Smooth muscle cell (in vitro differentiated cells): ENCODE data around the gene PLGRKT. TPM values are rescaled to one million over a fixed set of nuclear protein-coding genes. Genes with fewer than 3 reads are reported as not detected.

ENCODE experiments used
- DNase-seq: peaks from one replicate; lab custom pipeline; 2025; ENCODE audit not compliant: unreplicated experiment; lab: John Stamatoyannopoulos, UW
- H2AFZ ChIP-seq: fragments of 200-600 bp; sonication (generic); 2 replicates; pipeline ENCODE4 v1.6.0; 2016; ENCODE audit warnings: antibody characterized with exemption, low read depth, mild to moderate bottlenecking
- H3F3A ChIP-seq: fragments of 200-600 bp; sonication (generic); 2 replicates; pipeline ENCODE4 v1.6.0; 2017; ENCODE audit warnings: antibody characterized with exemption, low read depth
- H3K27ac ChIP-seq: fragments of 200-600 bp; sonication (generic); 2 replicates; pipeline ENCODE4 v1.5.1; 2016; ENCODE audit warnings: low read depth, mild to moderate bottlenecking
- H3K27me3 ChIP-seq: fragments of 200-600 bp; sonication (generic); 2 replicates; pipeline ENCODE4 v1.6.1; 2016; ENCODE audit warnings: low read depth, mild to moderate bottlenecking
- H3K36me3 ChIP-seq: fragments of 200-600 bp; sonication (generic); 2 replicates; pipeline ENCODE4 v1.5.1; 2016; ENCODE audit warnings: low read depth
- H3K4me1 ChIP-seq: fragments of 200-600 bp; sonication (generic); 2 replicates; pipeline ENCODE4 v1.5.1; 2016; ENCODE audit warnings: low read depth
- H3K4me2 ChIP-seq: fragments of 200-600 bp; sonication (generic); 2 replicates; pipeline ENCODE4 v1.6.0; 2016; ENCODE audit warnings: mild to moderate bottlenecking
- H3K4me3 ChIP-seq: fragments of 200-600 bp; sonication (generic); 2 replicates; pipeline ENCODE4 v1.5.1; 2016; ENCODE audit warnings: mild to moderate bottlenecking
- H3K79me2 ChIP-seq: fragments of 200-600 bp; sonication (generic); 2 replicates; pipeline ENCODE4 v1.6.0; 2016; ENCODE audit warnings: low read depth, mild to moderate bottlenecking
- H3K9ac ChIP-seq: fragments of 200-600 bp; sonication (generic); 2 replicates; pipeline ENCODE4 v1.6.0; 2016; ENCODE audit warnings: low read depth
- H3K9me3 ChIP-seq: fragments of 200-600 bp; sonication (generic); replicated peaks from 2 replicates; pipeline ENCODE4 v1.5.1; 2016; ENCODE audit warnings: low read depth
- H4K20me1 ChIP-seq: fragments of 200-600 bp; sonication (generic); 2 replicates; pipeline ENCODE4 v1.6.0; 2016; ENCODE audit warnings: low read depth
- WGBS: methylation state at CpG from one replicate; pipeline ENCODE4 v1.1.7; 2016; ENCODE audit warnings: low lambda C conversion rate; 5-methylcytosine and 5-hydroxymethylcytosine counted together
- polyA plus RNA-seq: library from polyadenylated mRNA; unstranded; fragments of >200 nt; fragmentation: Nextera tagmentation; extraction: Ambion mirVana; gene quantifications from 2 replicates; pipeline ENCODE4 v1.2.1, GENCODE V29; 2016
- total RNA-seq: library from RNA; depleted of rRNA; stranded (reverse); fragments of >200 nt; gene quantifications from 2 replicates; pipeline ENCODE4 v1.2.3, GENCODE V29; 2014
- TF ChIP-seq, protein P1 (sequence below): fragments of 200-600 bp; sonication (generic); IDR thresholded peaks from 2 replicates; pipeline ENCODE4 v1.5.1; 2017; ENCODE audit warnings: borderline replicate concordance, mild to moderate bottlenecking, antibody characterized with exemption; ENCODE audit not compliant: insufficient read depth, poor library complexity, severe bottlenecking

The PLGRKT gene
- total and polyA plus RNA-seq, 2 experiments from 2014 or later: 39.8 to 40.1 TPM

DNA sequence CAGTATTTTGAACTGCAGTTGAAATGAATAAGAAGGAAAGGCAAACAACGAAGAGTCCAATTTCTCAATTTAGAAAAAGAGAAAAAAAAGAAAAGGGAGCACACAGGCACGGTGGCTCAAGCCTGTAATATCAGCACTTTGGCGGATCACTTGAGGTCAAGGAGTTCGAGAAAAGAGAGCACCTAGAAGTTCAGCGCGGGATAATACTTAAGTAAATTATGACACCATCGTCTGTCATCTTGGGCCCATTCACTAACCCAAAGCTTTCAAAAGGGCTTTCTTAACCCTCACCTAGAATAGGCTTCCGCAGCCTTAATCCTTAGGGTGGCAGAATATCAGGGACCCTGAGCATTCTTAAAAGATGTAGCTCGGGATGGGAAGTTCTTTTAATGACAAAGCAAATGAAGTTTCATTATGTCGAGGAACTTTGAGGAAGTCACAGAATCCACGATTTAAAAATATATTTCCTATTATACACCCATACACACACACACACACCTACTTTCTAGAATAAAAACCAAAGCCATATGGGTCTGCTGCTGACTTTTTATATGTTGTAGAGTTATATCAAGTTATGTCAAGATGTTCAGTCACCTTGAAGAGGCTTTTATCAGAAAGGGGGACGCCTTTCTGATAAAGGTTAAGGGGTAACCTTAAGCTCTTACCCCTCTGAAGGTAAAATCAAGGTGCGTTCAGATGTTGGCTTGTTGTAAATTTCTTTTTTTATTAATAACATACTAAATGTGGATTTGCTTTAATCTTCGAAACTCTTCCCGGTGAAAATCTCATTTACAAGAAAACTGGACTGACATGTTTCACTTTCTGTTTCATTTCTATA is 12.0 kb upstream of the PLGRKT start:
- peak overlapping the region; percentile 67 for H3K4me3 ChIP-seq
- 85% methylated on average over 15 of the region's 15 CpGs for WGBS
- H3K4me1 ChIP-seq: peaks cover 4% of the 10 kb centered on the region
- no peaks in the 10 kb centered on the region for H3K79me2 ChIP-seq
- H2AFZ ChIP-seq: peak overlapping the region; percentile 93
- H3F3A ChIP-seq: no peaks in the 10 kb centered on the region
- no peak for DNase-seq
- H3K9me3 ChIP-seq: no peaks in the 10 kb centered on the region
- no peaks in the 10 kb centered on the region for H4K20me1 ChIP-seq
- TF ChIP-seq, protein P1, sequence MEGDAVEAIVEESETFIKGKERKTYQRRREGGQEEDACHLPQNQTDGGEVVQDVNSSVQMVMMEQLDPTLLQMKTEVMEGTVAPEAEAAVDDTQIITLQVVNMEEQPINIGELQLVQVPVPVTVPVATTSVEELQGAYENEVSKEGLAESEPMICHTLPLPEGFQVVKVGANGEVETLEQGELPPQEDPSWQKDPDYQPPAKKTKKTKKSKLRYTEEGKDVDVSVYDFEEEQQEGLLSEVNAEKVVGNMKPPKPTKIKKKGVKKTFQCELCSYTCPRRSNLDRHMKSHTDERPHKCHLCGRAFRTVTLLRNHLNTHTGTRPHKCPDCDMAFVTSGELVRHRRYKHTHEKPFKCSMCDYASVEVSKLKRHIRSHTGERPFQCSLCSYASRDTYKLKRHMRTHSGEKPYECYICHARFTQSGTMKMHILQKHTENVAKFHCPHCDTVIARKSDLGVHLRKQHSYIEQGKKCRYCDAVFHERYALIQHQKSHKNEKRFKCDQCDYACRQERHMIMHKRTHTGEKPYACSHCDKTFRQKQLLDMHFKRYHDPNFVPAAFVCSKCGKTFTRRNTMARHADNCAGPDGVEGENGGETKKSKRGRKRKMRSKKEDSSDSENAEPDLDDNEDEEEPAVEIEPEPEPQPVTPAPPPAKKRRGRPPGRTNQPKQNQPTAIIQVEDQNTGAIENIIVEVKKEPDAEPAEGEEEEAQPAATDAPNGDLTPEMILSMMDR: no peak
- H3K9ac ChIP-seq: peak overlapping the region; percentile 66
- peak overlapping the region; percentile 94 for H3K4me2 ChIP-seq
- H3K36me3 ChIP-seq: no peaks in the 10 kb centered on the region
- no peaks in the 10 kb centered on the region for H3K27me3 ChIP-seq
- H3K27ac ChIP-seq: no peak overlapping the region

DNA sequence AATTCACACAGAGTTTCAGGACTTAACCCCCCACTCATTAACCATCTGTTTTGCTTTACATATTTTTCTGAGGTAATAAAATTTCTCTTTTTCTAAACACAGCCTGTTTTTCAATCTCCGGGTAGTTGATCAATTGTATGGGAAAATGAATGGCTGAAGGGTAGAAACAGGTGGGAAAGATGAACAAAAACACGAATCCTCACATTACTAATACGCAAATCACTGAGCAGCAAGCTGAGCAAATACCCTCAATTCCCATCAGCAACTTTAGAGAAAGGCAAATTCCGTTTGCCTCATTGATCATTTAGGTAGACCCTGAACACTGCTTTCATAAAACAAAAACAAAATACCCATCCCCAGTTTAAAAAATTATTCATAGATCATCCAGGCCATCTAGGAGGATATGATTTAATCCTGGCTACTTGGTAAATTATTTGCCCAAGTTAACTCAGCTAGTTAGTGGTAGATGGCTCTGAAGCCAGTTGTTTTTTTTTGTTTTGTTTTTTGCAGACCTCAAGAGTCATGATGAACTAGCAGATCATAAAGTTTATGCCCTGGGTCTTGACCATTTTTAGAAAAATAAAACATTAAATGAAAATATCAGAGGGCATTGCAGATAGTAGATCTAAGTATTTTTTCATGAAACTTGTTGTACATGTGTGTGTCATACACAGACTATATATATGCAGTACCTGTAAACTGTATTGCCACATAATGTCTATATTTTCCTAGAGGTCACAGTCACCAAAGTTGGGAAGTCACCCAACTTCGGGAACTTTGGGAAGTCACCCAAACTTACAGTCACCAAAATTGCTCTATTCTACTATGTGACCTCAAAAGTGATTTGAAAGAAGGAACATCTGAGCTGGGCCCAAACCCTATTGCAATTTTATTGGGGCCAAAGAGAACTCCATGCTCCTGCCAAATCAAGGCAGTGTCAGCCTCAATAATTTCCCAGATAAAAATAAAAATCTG is 11.0 kb upstream of the PLGRKT start:
- no peak for DNase-seq
- Histone ChIP-seq H3K36me3 (no peaks in the 10 kb centered on the region), H3K9me3 (no peaks in the 10 kb centered on the region), H3F3A (no peaks in the 10 kb centered on the region), H3K4me3 (no peak overlapping the region), H4K20me1 (no peaks in the 10 kb centered on the region), H2AFZ (no peak overlapping the region), H3K79me2 (no peaks in the 10 kb centered on the region), H3K4me1 (peaks cover 4% of the 10 kb centered on the region), H3K27ac (no peak overlapping the region), H3K4me2 (no peak overlapping the region), H3K9ac (no peak overlapping the region), H3K27me3 (no peaks in the 10 kb centered on the region)
- TF ChIP-seq, protein P1: no peak
- WGBS: 94% methylated on average over 5 of the region's 5 CpGs

DNA sequence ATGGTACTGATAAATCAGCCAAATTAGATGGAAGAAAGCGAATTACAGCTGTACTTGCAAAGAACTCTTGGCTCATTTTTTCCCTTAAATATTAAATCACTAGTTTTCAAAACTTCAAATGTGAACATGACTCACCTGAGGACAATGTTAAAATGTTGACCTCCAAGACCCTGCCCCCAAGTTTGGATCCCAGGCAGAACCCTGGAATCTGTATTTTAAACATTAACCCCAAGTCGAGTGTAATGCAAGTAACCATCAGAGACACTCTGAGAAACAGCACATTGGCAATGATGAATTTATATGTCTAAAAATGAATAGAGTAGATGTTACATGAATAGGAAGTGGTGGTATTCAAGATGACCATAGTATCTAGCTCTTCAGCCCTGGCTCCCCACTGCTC is 10.3 kb upstream of the PLGRKT start:
- no peaks in the 10 kb centered on the region for H3K79me2 ChIP-seq
- 94% methylated on average over 2 of the region's 2 CpGs for WGBS
- no peaks in the 10 kb centered on the region for H3K27me3 ChIP-seq
- no peaks in the 10 kb centered on the region for H3K36me3 ChIP-seq
- no peak overlapping the region for H3K4me2 ChIP-seq
- no peak overlapping the region for H3K9ac ChIP-seq
- H3F3A ChIP-seq: no peaks in the 10 kb centered on the region
- no peaks in the 10 kb centered on the region for H3K9me3 ChIP-seq
- no peak overlapping the region for H3K4me3 ChIP-seq
- TF ChIP-seq, protein P1: no peak
- H2AFZ ChIP-seq: no peak overlapping the region
- no peak for DNase-seq
- peaks cover 4% of the 10 kb centered on the region for H3K4me1 ChIP-seq
- no peaks in the 10 kb centered on the region for H4K20me1 ChIP-seq
- H3K27ac ChIP-seq: no peak overlapping the region
